Body of pancreas (tissue), 4 donors: ENCODE results near the gene SLC10A1. TPM values are rescaled to one million over a fixed set of nuclear protein-coding genes. Genes with fewer than 3 reads are reported as not detected.
A peak's percentile ranks its signal among the peaks of the same experiment; 100 is the strongest.

ENCODE experiments used
- ATAC-seq: fragments of 150-250 bp; one replicate; pipeline ENCODE4 v1.9.1; 2016
- DNase-seq, 4 donors: peaks; one replicate each; pipeline ENCODE4 v3.0.0-alpha.2; 2019
- H3K27ac ChIP-seq, 4 donors: fragments of 200-600 bp; sonication (generic); 1 replicate in 3 of 4; 2 replicates in 1 of 4; pipeline versions ENCODE4 v1.5.1 to v1.6.1; 2016 to 2019; ENCODE audit warnings: mild to moderate bottlenecking in 1 of 4, mixed read lengths in 1 of 4, moderate library complexity in 1 of 4
- H3K27me3 ChIP-seq, 2 donors: fragments of 200-600 bp; sonication (generic); one replicate each; pipeline ENCODE4 v1.6.0; 2016; ENCODE audit warnings: mild to moderate bottlenecking in 1 of 2
- H3K36me3 ChIP-seq, 2 donors: fragments of 200-600 bp; sonication (generic); replicated peaks in 1 of 2; 2 replicates each; pipeline ENCODE4 v1.5.1; 2016; ENCODE audit warnings: low read depth in 2 of 2; ENCODE audit not compliant: insufficient read depth in 1 of 2
- H3K4me1 ChIP-seq: fragments of 200-600 bp; sonication (generic); one replicate; pipeline ENCODE4 v1.6.0; 2016
- H3K4me3 ChIP-seq, 2 donors: fragments of 200-600 bp; sonication (generic); 1 replicate in 1 of 2; 2 replicates in 1 of 2; pipeline ENCODE4 v1.5.1; 2016 to 2019
- H3K9me3 ChIP-seq, 3 donors: fragments of 200-600 bp; sonication (generic); 1 replicate in 2 of 3; 2 replicates in 1 of 3; pipeline ENCODE4 v1.5.1; 2016
- CTCF ChIP-seq, 7 experiments: fragments of 450-650 bp in 4 of 7; fragments of 200-600 bp in 3 of 7; sonication (generic) in 3 of 7; IDR thresholded peaks; one replicate each; pipeline ENCODE4 v1.5.1; 2016 to 2019; ENCODE audit warnings: antibody characterized with exemption in 7 of 7
- POLR2A ChIP-seq, 3 donors: fragments of 450-650 bp; IDR thresholded peaks; one replicate each; pipeline ENCODE4 v1.6.1; 2016; ENCODE audit warnings: antibody characterized with exemption in 3 of 3, mild to moderate bottlenecking in 2 of 3
- WGBS, 2 donors: methylation state at CpG; one replicate each; pipeline ENCODE4 v1.1.5; 2017; 5-methylcytosine and 5-hydroxymethylcytosine counted together
- intact Hi-C: fragments of 100-400 bp; cut with DNase I; formaldehyde crosslinking; loops from one replicate; pipeline ENCODE4 v1.15.1; 2023
- total RNA-seq, 2 donors: library from RNA; depleted of rRNA; stranded (reverse); fragments of >200 nt; gene quantifications; one replicate each; pipeline ENCODE4 v1.1.0, GENCODE V29; 2016

Gene SLC10A1
- total RNA-seq, 2 donors from 2014 or later = not detected

- ATAC-seq = no peak
- intact Hi-C loops = no loop called here
These were observed 12.1 kb downstream of the SLC10A1 start for GRCh38 chr14:69784942-69785341.

GRCh38 chr14:69780952-69781351 lies 16.1 kb downstream of the SLC10A1 start:
- WGBS, 2 donors = 93 to 100% methylated on average over 3 of the region's 3 CpGs
- H3K4me3 ChIP-seq = no peak overlapping the region

More at GRCh38 chr14:69784942-69785341, 12.1 kb downstream of the SLC10A1 start:
- no peak for TF ChIP-seq POLR2A (IDR thresholded peaks at IDR 0.05)
- Histone ChIP-seq H3K4me3 (no peak overlapping the region), H3K9me3 (no peaks in the 10 kb centered on the region), H3K27ac (no peak overlapping the region), H3K36me3 (peaks cover 0 to 2% of the 10 kb centered on the region in 2 donors), H3K4me1 (no peaks in the 10 kb centered on the region), H3K27me3 (no peaks in the 10 kb centered on the region)
- no peak for DNase-seq
- 100% methylated on average over 1 of the region's 1 CpG for WGBS, 2 donors

GRCh38 chr14:69780092-69780491 lies 16.9 kb downstream of the SLC10A1 start:
- Histone ChIP-seq H3K4me3 (no peak overlapping the region), H3K9me3 (no peaks in the 10 kb centered on the region), H3K27me3 (no peaks in the 10 kb centered on the region), H3K4me1 (peaks cover 4% of the 10 kb centered on the region), H3K36me3 (peaks cover 10 to 12% of the 10 kb centered on the region in 2 donors), H3K27ac (no peak overlapping the region)
- ATAC-seq = no peak
- intact Hi-C loops = no loop called here
- 76 to 89% methylated on average over 1 of the region's 1 CpG for WGBS, 2 donors
- DNase-seq = no peak
- TF ChIP-seq POLR2A (IDR thresholded peaks at IDR 0.05) = no peak
- TF ChIP-seq CTCF (IDR thresholded peaks at IDR 0.05) = no peak

More at GRCh38 chr14:69780952-69781351, 16.1 kb downstream of the SLC10A1 start:
- H3K36me3 ChIP-seq = peaks cover 6 to 12% of the 10 kb centered on the region in 2 donors
- no peak overlapping the region for H3K27ac ChIP-seq
- no peaks in the 10 kb centered on the region for H3K9me3 ChIP-seq
- no peak for DNase-seq
- peak; percentile 30 for ATAC-seq
- H3K4me1 ChIP-seq = no peaks in the 10 kb centered on the region
- TF ChIP-seq CTCF (IDR thresholded peaks at IDR 0.05) (no peak), POLR2A (IDR thresholded peaks at IDR 0.05) (no peak)
- no peaks in the 10 kb centered on the region for H3K27me3 ChIP-seq
- intact Hi-C loops = no loop called here

GRCh38 chr14:69779088-69779487 lies 18.0 kb downstream of the SLC10A1 start:
- WGBS, 2 donors = 88 to 95% methylated on average over 2 of the region's 2 CpGs
- TF ChIP-seq CTCF (IDR thresholded peaks at IDR 0.05) (no peak), POLR2A (IDR thresholded peaks at IDR 0.05) (no peak)
- H3K27me3 ChIP-seq = no peaks in the 10 kb centered on the region
- peaks cover 12 to 14% of the 10 kb centered on the region in 2 donors for H3K36me3 ChIP-seq
- H3K9me3 ChIP-seq = no peaks in the 10 kb centered on the region
- intact Hi-C loops = no loop called here
- no peak overlapping the region for H3K27ac ChIP-seq
- ATAC-seq = no peak
- DNase-seq = no peak
- no peak overlapping the region for H3K4me3 ChIP-seq
- peaks cover 4% of the 10 kb centered on the region for H3K4me1 ChIP-seq

GRCh38 chr14:69776875-69777453 lies 20.1 kb downstream of the SLC10A1 start:
- H3K4me3 ChIP-seq = no peak overlapping the region
- WGBS, 2 donors = 78 to 90% methylated on average over 4 of the region's 4 CpGs
- intact Hi-C loops = no loop called here
- peaks cover 13% of the 10 kb centered on the region for H3K4me1 ChIP-seq
- TF ChIP-seq CTCF (IDR thresholded peaks at IDR 0.05) (no peak), POLR2A (IDR thresholded peaks at IDR 0.05) (no peak)
- H3K36me3 ChIP-seq = peaks cover 12 to 28% of the 10 kb centered on the region in 2 donors
- H3K27me3 ChIP-seq = no peaks in the 10 kb centered on the region
- no peak overlapping the region for H3K27ac ChIP-seq
- H3K9me3 ChIP-seq = no peaks in the 10 kb centered on the region
- DNase-seq (no peak), ATAC-seq (no peak)
